Measurements from ENCODE around the gene ELMO2.

The ELMO2 gene

GRCh38 chr20:46359233-46359751, 47.1 kb downstream of the ELMO2 start:
- no peak overlapping the region for H3K4me3 ChIP-seq (replicated peaks; ENCODE audit: low read depth, low read length)
- no peak for DNase-seq (ENCODE audit: low read depth)
- no peak for TF ChIP-seq CTCF (IDR thresholded peaks at IDR 0.05; ENCODE audit: low read length, missing control alignments)

GRCh38 chr20:46358346-46359058, 47.9 kb downstream of the ELMO2 start:
- TF ChIP-seq CTCF (IDR thresholded peaks at IDR 0.05; ENCODE audit: low read length, missing control alignments): no peak
- DNase-seq (ENCODE audit: low read depth): no peak
- no peak overlapping the region for H3K4me3 ChIP-seq (replicated peaks; ENCODE audit: low read depth, low read length)

- no peak for TF ChIP-seq CTCF (IDR thresholded peaks at IDR 0.05; ENCODE audit: low read length, missing control alignments)
- H3K4me3 ChIP-seq (replicated peaks; ENCODE audit: low read depth, low read length): no peak overlapping the region
- DNase-seq (ENCODE audit: low read depth): no peak
Measured at GRCh38 chr20:46357030-46357514, 49.3 kb downstream of the ELMO2 start.

- TF ChIP-seq CTCF (IDR thresholded peaks at IDR 0.05; ENCODE audit: low read length, missing control alignments): no peak
- H3K4me3 ChIP-seq (replicated peaks; ENCODE audit: low read depth, low read length): no peak overlapping the region
- DNase-seq (ENCODE audit: low read depth): no peak
Measured at GRCh38 chr20:46356195-46357029, 50.0 kb downstream of the ELMO2 start.

- TF ChIP-seq CTCF (IDR thresholded peaks at IDR 0.05; ENCODE audit: low read length, missing control alignments): no peak
- DNase-seq (ENCODE audit: low read depth): no peak
- no peak overlapping the region for H3K4me3 ChIP-seq (replicated peaks; ENCODE audit: low read depth, low read length)
Measured at GRCh38 chr20:46355778-46356177, 50.6 kb downstream of the ELMO2 start.

- H3K4me3 ChIP-seq (replicated peaks; ENCODE audit: low read depth, low read length): no peak overlapping the region
- no peak for DNase-seq (ENCODE audit: low read depth)
- no peak for TF ChIP-seq CTCF (IDR thresholded peaks at IDR 0.05; ENCODE audit: low read length, missing control alignments)
Measured at GRCh38 chr20:46354920-46355654, 51.3 kb downstream of the ELMO2 start.
